Neural crest cell (in vitro differentiated cells): ENCODE data around the gene C22orf39. TPM values are rescaled to one million over a fixed set of nuclear protein-coding genes. Genes with fewer than 3 reads are reported as not detected.

Experiments used
- DNase-seq: peaks from one replicate; pipeline ENCODE4 v3.0.0; 2021; ENCODE audit warnings: low read depth, mixed read lengths, low spot score
- H3K27ac Mint-ChIP-seq: one replicate; pipeline ENCODE4 v1.8.0; 2021; ENCODE audit warnings: mild to moderate bottlenecking, mixed read lengths; ENCODE audit not compliant: unreplicated experiment
- H3K27me3 Mint-ChIP-seq: 2 replicates; pipeline ENCODE4 v1.8.0; 2021; ENCODE audit warnings: low read depth, mild to moderate bottlenecking, mixed read lengths
- H3K36me3 Mint-ChIP-seq: 2 replicates; pipeline ENCODE4 v1.8.0; 2021; ENCODE audit warnings: low read depth, mild to moderate bottlenecking, mixed read lengths
- H3K4me1 Mint-ChIP-seq: 2 replicates; pipeline ENCODE4 v1.8.0; 2021; ENCODE audit warnings: mixed read lengths
- H3K4me3 Mint-ChIP-seq: one replicate; pipeline ENCODE4 v1.8.0; 2021; ENCODE audit warnings: mild to moderate bottlenecking, mixed read lengths
- H3K9me3 Mint-ChIP-seq: 2 replicates; pipeline ENCODE4 v1.8.0; 2021; ENCODE audit warnings: mixed read lengths
- CTCF ChIP-seq: fragments of 200-600 bp; sonication (generic); conservative IDR thresholded peaks from 2 replicates; pipeline ENCODE4 v1.5.0; 2021; ENCODE audit warnings: antibody characterized with exemption, mild to moderate bottlenecking
- total RNA-seq: library from RNA; stranded (reverse); gene quantifications from 2 replicates; pipeline ENCODE4 v1.2.1, GENCODE V29; 2021

C22orf39 gene
- total RNA-seq, 1 donor from 2014 or later = 38.0 TPM

GRCh38 chr22:19455585-19456370, 8.3 kb upstream of the C22orf39 start:
- DNase-seq = no peak
- Mint-ChIP-seq H3K4me1 (no peaks in the 10 kb centered on the region), H3K36me3 (peaks cover 15% of the 10 kb centered on the region), H3K9me3 (no peaks in the 10 kb centered on the region), H3K4me3 (no peak overlapping the region), H3K27ac (no peak overlapping the region), H3K27me3 (no peaks in the 10 kb centered on the region)
- TF ChIP-seq CTCF = no peak

GRCh38 chr22:19455033-19455432, 7.5 kb upstream of the C22orf39 start:
- no peaks in the 10 kb centered on the region for H3K9me3 Mint-ChIP-seq
- no peak overlapping the region for H3K4me3 Mint-ChIP-seq
- H3K36me3 Mint-ChIP-seq = peaks cover 13% of the 10 kb centered on the region
- no peak for DNase-seq
- H3K27me3 Mint-ChIP-seq = no peaks in the 10 kb centered on the region
- H3K4me1 Mint-ChIP-seq = no peaks in the 10 kb centered on the region
- H3K27ac Mint-ChIP-seq = no peak overlapping the region
- TF ChIP-seq CTCF = no peak

- Mint-ChIP-seq H3K27me3 (no peaks in the 10 kb centered on the region), H3K27ac (no peak overlapping the region), H3K4me1 (no peaks in the 10 kb centered on the region), H3K9me3 (no peaks in the 10 kb centered on the region), H3K36me3 (peaks cover 12% of the 10 kb centered on the region), H3K4me3 (peak overlapping the region; percentile 24)
- no peak for TF ChIP-seq CTCF
- no peak for DNase-seq
Observed at GRCh38 chr22:19454156-19454555, 6.6 kb upstream of the C22orf39 start.

GRCh38 chr22:19453718-19454117, 6.2 kb upstream of the C22orf39 start:
- Mint-ChIP-seq H3K9me3 (no peaks in the 10 kb centered on the region), H3K27ac (no peak overlapping the region), H3K27me3 (no peaks in the 10 kb centered on the region), H3K36me3 (peaks cover 12% of the 10 kb centered on the region), H3K4me1 (peaks cover under 1% of the 10 kb centered on the region), H3K4me3 (no peak overlapping the region)
- no peak for DNase-seq
- no peak for TF ChIP-seq CTCF

- peak overlapping the region; percentile 5 for H3K4me3 Mint-ChIP-seq
- H3K27me3 Mint-ChIP-seq = no peaks in the 10 kb centered on the region
- DNase-seq = no peak
- no peak overlapping the region for H3K27ac Mint-ChIP-seq
- TF ChIP-seq CTCF = no peak
- peaks cover 12% of the 10 kb centered on the region for H3K36me3 Mint-ChIP-seq
- H3K4me1 Mint-ChIP-seq = peaks cover 19% of the 10 kb centered on the region
- H3K9me3 Mint-ChIP-seq = no peaks in the 10 kb centered on the region
Observed at GRCh38 chr22:19451570-19451969, 4.1 kb upstream of the C22orf39 start.
